GM12875 (cell line): Measurements from ENCODE around the gene ISOC2.

ENCODE experiments used
- H3K4me3 ChIP-seq: one replicate; pipeline ENCODE4 v1.5.1; 2011; ENCODE audit warnings: low read depth, low read length, control low read depth
- CTCF ChIP-seq: IDR thresholded peaks from 2 replicates; pipeline ENCODE4 v1.5.1; 2011; ENCODE audit warnings: low read depth, mild to moderate bottlenecking, control low read depth, inconsistent platforms, low read length, moderate library complexity, borderline replicate concordance; ENCODE audit not compliant: insufficient read depth

ISOC2 gene

GRCh38 chr19:55441692-55442321 lies 19.6 kb downstream of the ISOC2 start:
- TF ChIP-seq CTCF, result no peak
- H3K4me3 ChIP-seq, result no peak overlapping the region

DNA sequence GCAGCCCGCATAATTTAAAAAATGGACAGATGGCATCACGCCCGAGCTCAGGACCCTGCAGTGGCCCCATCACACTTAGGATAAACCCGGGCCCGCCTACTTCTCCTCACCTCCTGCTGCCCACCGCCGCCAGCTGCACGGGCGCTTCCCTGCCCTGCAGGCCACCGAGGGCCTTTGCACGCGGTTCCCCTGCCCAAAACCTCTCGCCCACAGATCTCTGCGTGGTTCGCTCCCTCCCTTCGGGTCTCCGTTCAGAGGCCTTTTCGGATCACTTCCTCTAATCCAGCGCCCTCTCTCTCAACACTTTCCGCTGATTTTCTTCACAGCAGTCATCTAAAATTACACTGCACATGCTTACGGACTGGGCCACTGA lies 20.1 kb downstream of the ISOC2 start:
- TF ChIP-seq CTCF, result no peak
- no peak overlapping the region for H3K4me3 ChIP-seq

GRCh38 chr19:55440411-55441105 lies 20.9 kb downstream of the ISOC2 start:
- TF ChIP-seq CTCF, result no peak
- no peak overlapping the region for H3K4me3 ChIP-seq

DNA sequence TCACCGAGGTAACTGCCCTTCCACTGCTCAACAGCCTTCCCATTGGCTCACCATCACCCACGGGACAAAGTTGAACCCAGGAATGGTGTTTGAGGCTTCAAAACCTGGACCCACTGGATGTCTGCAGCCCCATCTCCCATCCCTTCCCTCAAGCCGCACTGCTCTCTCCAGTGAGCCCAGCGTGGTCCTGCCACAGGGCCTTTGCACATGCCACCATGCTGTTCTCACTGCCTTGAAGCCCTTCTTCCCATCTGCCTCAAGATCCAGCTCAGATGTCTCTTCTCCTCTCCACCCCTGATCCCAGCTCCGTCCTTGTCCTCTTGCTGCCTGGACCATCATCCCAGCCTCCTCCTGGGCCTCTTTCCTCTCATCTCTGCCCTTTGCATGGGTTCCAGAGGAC lies 22.4 kb downstream of the ISOC2 start:
- no peak overlapping the region for H3K4me3 ChIP-seq
- no peak for TF ChIP-seq CTCF

GRCh38 chr19:55437410-55437809 lies 24.0 kb downstream of the ISOC2 start:
- H3K4me3 ChIP-seq, result no peak overlapping the region
- TF ChIP-seq CTCF, result no peak

GRCh38 chr19:55436847-55437246 lies 24.6 kb downstream of the ISOC2 start:
- H3K4me3 ChIP-seq, result no peak overlapping the region
- TF ChIP-seq CTCF, result no peak

GRCh38 chr19:55435020-55435419 lies 26.4 kb downstream of the ISOC2 start:
- H3K4me3 ChIP-seq, result no peak overlapping the region
- no peak for TF ChIP-seq CTCF
